HCT116 (cell line): ENCODE results near the gene PCGF2.

ENCODE experiments used
- EZH2 ChIP-seq: fragments of 200-600 bp; sonication (generic); IDR thresholded peaks from 2 replicates; pipeline ENCODE4 v1.6.1; 2017; ENCODE audit warnings: antibody characterized with exemption, mixed run types
- POLR2A ChIP-seq: IDR thresholded peaks from 2 replicates; pipeline ENCODE4 v1.7.0; 2011; ENCODE audit warnings: borderline replicate concordance; ENCODE audit not compliant: insufficient read depth, insufficient read length; ENCODE audit errors: extremely low read depth
- POLR2AphosphoS5 ChIP-seq: IDR thresholded peaks from 2 replicates; pipeline ENCODE4 v1.6.1; 2011; ENCODE audit warnings: mild to moderate bottlenecking, low read depth, low read length, moderate library complexity
- RAD21 ChIP-seq: IDR thresholded peaks from 2 replicates; pipeline ENCODE4 v1.6.1; 2012; ENCODE audit warnings: low read depth, mild to moderate bottlenecking
- SIN3A ChIP-seq: IDR thresholded peaks from 2 replicates; pipeline ENCODE4 v1.6.1; 2012; ENCODE audit warnings: low read depth
- SP1 ChIP-seq: IDR thresholded peaks from 2 replicates; pipeline ENCODE4 v1.6.1; 2012; ENCODE audit warnings: low read depth
- SRF ChIP-seq: IDR thresholded peaks from 2 replicates; pipeline ENCODE4 v1.6.1; 2012; ENCODE audit warnings: low read depth
- TCF7L2 ChIP-seq: IDR thresholded peaks from 2 replicates; pipeline ENCODE4 v1.7.0; 2011; ENCODE audit warnings: borderline replicate concordance, inconsistent platforms; ENCODE audit not compliant: insufficient read depth, insufficient read length; ENCODE audit errors: extremely low read depth
- ZNF274 ChIP-seq: fragments of 200-500 bp; sonication (Bioruptor generic); IDR thresholded peaks from 2 replicates; pipeline ENCODE4 v1.6.1; 2014; ENCODE audit warnings: mild to moderate bottlenecking, low read depth, low read length, inconsistent platforms
- TF ChIP-seq, protein P1 (sequence below): IDR thresholded peaks from 2 replicates; pipeline ENCODE4 v1.6.1; 2012
- TF ChIP-seq, protein P2 (sequence below), 3 experiments: fragments of 200-600 bp in 1 of 3; sonication (generic) in 1 of 3; IDR thresholded peaks in 2 of 3; conservative IDR thresholded peaks in 1 of 3; 2 replicates each; pipeline ENCODE4 v1.5.1; 2012 to 2017; ENCODE audit warnings: low read depth in 2 of 3, low read length in 2 of 3, antibody characterized with exemption in 1 of 3, borderline replicate concordance in 1 of 3, control low read depth in 1 of 3, mild to moderate bottlenecking in 1 of 3, mixed read lengths in 1 of 3, mixed run types in 1 of 3, moderate library complexity in 1 of 3; ENCODE audit not compliant: insufficient read depth in 1 of 3
- TF ChIP-seq, protein P3 (sequence below): IDR thresholded peaks from 2 replicates; pipeline ENCODE4 v1.6.1; 2011; ENCODE audit warnings: mild to moderate bottlenecking, low read length, moderate library complexity; ENCODE audit not compliant: insufficient replicate concordance; ENCODE audit errors: extremely low read depth

DNA sequence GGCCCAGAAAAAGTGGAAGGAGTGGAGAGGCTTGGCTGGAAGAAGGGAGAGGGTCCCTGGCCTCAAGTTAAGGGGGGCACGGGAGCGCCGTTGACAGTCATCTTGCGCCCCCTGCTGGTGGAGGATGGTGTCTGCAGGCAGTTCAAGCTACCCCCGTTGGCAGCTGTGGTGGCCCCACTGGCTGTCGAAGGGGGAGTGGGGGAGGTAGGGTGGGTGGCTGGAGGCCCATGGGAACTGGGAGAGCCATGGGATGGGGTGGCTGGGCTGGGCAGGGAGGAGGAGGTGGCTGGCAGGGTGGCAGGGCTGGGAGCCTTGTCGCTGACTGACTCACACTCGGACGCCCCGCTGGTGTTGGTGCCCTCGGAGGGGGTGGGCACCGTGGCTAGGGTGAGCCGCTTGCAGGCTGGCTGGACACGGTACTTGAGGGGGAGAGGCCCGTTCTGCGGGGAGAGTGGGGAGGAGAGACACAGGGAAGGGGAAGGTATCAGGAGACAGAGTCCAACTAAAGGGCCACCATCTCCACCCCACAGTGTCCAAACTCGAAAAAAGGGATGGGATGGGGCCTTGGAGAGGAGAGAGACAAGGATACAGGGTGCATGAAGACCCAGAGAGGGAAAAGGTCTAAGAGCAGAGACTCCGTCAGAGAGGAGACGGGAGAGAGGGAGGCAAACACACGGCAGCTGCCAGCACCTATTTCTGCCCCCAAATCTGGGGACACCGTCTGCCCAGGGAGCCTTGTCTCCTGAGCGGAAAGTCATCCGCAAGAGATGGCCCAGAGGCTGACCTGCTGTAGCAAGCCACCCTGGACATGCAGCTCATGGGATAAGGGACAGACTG, 12.8 kb downstream of the PCGF2 start:
- TF ChIP-seq, protein P1, sequence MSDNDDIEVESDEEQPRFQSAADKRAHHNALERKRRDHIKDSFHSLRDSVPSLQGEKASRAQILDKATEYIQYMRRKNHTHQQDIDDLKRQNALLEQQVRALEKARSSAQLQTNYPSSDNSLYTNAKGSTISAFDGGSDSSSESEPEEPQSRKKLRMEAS = no peak
- TF ChIP-seq, protein P2, sequence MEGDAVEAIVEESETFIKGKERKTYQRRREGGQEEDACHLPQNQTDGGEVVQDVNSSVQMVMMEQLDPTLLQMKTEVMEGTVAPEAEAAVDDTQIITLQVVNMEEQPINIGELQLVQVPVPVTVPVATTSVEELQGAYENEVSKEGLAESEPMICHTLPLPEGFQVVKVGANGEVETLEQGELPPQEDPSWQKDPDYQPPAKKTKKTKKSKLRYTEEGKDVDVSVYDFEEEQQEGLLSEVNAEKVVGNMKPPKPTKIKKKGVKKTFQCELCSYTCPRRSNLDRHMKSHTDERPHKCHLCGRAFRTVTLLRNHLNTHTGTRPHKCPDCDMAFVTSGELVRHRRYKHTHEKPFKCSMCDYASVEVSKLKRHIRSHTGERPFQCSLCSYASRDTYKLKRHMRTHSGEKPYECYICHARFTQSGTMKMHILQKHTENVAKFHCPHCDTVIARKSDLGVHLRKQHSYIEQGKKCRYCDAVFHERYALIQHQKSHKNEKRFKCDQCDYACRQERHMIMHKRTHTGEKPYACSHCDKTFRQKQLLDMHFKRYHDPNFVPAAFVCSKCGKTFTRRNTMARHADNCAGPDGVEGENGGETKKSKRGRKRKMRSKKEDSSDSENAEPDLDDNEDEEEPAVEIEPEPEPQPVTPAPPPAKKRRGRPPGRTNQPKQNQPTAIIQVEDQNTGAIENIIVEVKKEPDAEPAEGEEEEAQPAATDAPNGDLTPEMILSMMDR (IDR thresholded peaks at IDR 0.05 in 2 of 3, conservative IDR thresholded peaks at IDR 0.05 in 1 of 3; ENCODE audit: borderline replicate concordance in 1 of 3, insufficient read depth in 1 of 3, low read depth in 2 of 3, low read length in 2 of 3) = peak; percentile 56 to 90 (median 90); a peak in 5 of 6 replicates
- TF ChIP-seq ZNF274 = no peak
- TF ChIP-seq EZH2 = no peak
- TF ChIP-seq POLR2AphosphoS5 = peak; percentile 43
- TF ChIP-seq POLR2A = peak; percentile 7
- TF ChIP-seq RAD21 = peak; percentile 74
- TF ChIP-seq SIN3A = no peak
- TF ChIP-seq SP1 = no peak
- TF ChIP-seq SRF = no peak
- TF ChIP-seq TCF7L2 = no peak
- TF ChIP-seq, protein P3, sequence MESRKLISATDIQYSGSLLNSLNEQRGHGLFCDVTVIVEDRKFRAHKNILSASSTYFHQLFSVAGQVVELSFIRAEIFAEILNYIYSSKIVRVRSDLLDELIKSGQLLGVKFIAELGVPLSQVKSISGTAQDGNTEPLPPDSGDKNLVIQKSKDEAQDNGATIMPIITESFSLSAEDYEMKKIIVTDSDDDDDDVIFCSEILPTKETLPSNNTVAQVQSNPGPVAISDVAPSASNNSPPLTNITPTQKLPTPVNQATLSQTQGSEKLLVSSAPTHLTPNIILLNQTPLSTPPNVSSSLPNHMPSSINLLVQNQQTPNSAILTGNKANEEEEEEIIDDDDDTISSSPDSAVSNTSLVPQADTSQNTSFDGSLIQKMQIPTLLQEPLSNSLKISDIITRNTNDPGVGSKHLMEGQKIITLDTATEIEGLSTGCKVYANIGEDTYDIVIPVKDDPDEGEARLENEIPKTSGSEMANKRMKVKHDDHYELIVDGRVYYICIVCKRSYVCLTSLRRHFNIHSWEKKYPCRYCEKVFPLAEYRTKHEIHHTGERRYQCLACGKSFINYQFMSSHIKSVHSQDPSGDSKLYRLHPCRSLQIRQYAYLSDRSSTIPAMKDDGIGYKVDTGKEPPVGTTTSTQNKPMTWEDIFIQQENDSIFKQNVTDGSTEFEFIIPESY = no peak
